ENCODE measurements around the gene ADAM21.
"Not testable (repeated sequence)": the region's sequence is repeated elsewhere in the genome, so short reads cannot be mapped to it uniquely, and the experiment has no call there.

ADAM21 gene

GRCh38 chr14:70451874-70452273, at the start of gene ADAM21:
Gene ADAM21, plus strand, starts transcription at chr14:70452174. Its CDS starts 5,326 bp downstream, at chr14:70457500.
- no peak for DNase-seq

DNA sequence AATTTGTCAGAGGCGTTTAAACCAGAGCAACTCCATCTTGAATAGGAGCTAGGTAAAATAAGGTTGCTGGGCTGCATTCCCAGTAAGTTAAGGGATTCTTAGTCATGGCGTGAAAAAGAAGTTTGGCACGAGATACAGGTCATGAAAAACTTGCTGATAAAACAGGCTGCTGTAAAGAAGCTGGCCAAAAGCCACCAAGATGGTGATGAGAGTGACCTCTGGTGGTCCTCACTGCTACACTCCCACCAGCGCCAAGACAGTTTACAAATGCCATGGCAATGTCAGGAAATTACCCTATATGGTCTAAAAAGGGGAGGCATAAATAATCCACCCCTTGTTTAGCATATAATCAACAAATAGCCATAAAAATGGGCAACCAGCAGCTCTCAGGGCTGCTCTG, 48.6 kb upstream of the ADAM21 start:
- DNase-seq = not testable (repeated sequence)

DNA sequence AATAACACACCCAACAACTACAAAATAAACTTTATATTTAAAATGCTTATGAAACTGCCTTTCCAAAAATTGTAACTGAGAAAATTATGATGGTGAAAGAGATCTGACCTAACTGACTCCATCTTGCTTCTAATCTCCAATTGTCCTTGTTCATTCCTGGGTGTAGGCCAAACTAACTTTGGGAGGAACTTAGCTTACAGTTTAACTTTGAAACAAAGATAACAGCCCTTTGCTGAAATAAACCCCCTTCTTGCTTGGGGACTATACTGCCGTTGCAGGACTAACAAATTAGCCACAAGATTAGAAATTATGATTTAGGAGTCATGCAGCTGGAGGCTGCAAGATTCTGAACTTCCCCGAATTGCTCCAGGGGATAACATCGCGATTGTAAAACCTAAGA, 45.8 kb upstream of the ADAM21 start:
- DNase-seq = not testable (repeated sequence)

DNA sequence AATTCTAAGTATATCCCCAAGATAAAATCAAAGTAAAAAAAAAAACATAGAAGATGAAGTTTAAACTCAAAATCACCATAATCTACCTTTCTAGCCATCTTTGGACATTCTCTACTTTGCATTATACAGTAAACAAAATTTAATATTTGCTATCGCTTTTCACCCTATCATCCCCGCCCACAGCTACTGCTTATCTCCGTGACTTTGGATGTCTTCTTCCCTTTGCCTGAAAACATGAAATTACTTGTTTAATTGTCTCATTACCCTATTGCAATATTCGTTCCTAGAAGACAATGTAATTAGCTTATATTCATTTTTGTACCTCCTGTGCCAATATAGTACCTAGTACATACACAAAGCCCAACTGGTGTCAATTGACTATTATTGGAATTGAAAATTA, 44.4 kb upstream of the ADAM21 start:
- DNase-seq = no peak

DNA sequence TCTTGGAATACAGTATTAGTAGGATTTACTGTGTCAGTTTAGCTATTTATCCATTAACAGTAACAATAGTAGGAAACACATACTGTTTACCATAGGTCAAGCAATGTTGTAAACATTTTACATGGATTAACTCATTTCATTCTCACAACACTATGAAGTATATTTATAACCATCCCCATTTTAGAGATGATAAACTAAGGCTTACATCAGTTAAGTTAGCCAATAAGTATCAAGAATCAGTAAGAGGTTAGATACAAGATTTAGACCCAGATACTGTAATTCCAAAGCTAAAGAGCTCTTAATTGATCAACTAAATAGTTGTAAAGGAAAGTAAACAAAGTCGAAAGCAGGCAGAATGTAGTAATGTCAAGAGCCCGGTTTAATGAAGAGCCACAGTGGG, 36.2 kb upstream of the ADAM21 start:
- no peak for DNase-seq

- DNase-seq = peak in 1 of 2 experiments; percentile 23
Measured at GRCh38 chr14:70416338-70416724, 35.6 kb upstream of the ADAM21 start.

DNA sequence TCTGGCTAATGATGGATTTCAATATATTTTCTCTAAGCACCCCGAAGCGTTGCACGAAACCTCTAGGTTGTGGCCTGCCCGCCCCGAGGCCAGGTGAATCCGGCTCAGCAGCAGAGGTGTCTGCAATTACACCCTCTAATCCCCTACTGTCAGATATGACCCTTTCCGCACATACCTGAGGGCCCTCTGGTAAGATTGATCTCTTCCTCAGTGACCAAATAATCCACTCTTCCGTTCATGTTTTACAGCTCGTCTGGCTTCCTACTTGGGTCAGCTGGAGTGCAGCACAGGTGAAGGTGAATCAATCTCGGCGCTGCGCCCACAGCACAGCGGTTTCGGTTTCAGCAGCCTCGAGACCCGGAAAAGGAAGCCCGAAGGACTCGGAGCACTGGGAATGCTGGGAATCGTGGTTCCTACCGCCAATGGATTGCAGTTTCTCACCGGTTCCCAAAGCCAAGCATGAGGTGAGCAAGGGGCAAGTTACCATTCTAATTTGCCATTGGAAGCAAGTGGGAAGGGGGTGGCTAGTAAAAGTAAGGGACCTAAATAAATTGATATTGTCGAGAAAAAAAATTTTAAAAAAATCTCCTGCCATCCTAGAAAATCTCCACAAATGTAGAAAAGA, 35.1 kb upstream of the ADAM21 start, which contains the start of gene SYNJ2BP:
SYNJ2BP (minus strand) TSS at position 366 of the 625 bp plus-strand sequence; CDS start at position 239, 127 bp downstream.
- DNase-seq = peak; percentile 19 to 81

- not testable (repeated sequence) for DNase-seq
Measured at GRCh38 chr14:70419270-70419931, 32.6 kb upstream of the ADAM21 start.

- DNase-seq = no peak
Measured at GRCh38 chr14:70422538-70422937, 29.4 kb upstream of the ADAM21 start.

DNA sequence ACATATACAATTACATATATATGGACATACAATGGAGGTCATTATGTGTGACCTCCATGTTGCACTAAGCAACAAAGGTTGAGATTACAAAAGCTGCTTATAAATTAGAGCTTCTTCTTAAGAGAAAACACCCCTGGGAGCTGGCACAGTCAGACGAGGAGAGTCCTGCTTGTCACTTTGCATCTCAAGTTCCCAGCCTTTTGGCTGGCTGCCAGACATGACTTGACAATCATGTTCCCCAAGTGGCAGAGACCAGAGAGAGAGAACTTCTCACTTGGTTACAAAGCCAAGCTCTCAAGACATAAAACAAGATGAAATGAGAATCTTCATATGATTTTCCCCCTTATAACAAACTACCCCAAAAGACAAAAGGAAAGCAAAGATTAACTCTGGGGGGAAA, 26.6 kb upstream of the ADAM21 start:
- no peak for DNase-seq

GRCh38 chr14:70426555-70426954, 25.4 kb upstream of the ADAM21 start:
- not testable (repeated sequence) for DNase-seq

GRCh38 chr14:70436867-70437266, 15.1 kb upstream of the ADAM21 start:
- DNase-seq = no peak

DNA sequence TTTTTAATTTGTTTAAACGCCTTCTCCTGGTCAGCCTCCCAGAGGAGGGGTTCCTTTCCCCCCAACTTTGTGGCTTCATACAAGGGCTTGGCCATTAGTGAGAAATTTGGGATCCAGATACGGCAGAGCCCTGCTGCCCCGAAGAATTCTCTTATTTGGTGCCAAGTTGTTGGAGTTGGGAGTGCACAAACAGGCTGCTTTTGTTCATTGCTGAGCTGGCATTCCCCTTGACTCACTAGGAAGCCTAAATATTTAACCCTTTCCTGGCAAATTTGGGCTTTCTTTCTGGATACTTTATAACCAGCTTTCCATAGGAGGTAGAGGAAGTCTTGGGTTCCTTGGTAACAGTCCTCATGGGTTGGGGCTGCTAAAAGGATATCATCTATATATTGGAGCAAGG, 10.3 kb upstream of the ADAM21 start:
- no peak for DNase-seq

- DNase-seq = no peak
Measured at GRCh38 chr14:70442750-70443149, 9.2 kb upstream of the ADAM21 start.

DNA sequence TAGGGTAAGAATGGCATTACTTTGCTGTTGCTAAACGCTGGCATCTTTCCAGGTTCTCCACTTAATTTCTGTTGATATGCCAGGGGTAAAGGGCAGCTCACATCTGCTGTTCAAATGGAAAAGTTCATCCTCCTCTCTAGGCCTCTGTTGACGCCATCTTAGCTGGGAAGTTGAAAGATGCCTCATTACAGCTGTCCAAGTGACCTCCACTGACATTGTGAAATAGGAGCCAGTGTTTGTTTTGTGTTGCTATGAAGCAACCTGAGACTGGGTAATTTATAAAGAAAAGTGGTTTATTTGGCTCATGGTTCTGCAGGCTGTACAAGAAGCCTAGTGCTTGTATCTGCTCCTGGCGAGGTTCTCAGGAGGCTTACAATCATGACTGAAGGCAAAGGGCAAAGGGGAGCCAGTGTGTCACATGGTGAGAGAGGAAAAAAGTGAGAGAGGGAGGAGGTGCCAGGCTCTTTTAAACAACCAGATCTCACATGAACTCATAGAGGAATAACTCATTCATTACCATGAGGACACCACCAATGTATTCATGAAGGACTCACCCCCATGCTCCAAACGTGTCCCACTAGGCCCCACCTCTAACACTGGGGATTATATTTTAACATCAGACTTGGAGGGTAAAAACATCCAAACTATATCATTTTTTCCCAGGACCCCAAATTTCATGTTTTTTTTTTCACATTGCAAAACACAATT, 3.2 kb upstream of the ADAM21 start:
- peak in 1 of 2 experiments; percentile 21 for DNase-seq

GRCh38 chr14:70454731-70455130, 2.8 kb downstream of the ADAM21 start:
- DNase-seq = no peak

- no peak for DNase-seq
Measured at GRCh38 chr14:70468731-70469130, 16.8 kb downstream of the ADAM21 start.

DNA sequence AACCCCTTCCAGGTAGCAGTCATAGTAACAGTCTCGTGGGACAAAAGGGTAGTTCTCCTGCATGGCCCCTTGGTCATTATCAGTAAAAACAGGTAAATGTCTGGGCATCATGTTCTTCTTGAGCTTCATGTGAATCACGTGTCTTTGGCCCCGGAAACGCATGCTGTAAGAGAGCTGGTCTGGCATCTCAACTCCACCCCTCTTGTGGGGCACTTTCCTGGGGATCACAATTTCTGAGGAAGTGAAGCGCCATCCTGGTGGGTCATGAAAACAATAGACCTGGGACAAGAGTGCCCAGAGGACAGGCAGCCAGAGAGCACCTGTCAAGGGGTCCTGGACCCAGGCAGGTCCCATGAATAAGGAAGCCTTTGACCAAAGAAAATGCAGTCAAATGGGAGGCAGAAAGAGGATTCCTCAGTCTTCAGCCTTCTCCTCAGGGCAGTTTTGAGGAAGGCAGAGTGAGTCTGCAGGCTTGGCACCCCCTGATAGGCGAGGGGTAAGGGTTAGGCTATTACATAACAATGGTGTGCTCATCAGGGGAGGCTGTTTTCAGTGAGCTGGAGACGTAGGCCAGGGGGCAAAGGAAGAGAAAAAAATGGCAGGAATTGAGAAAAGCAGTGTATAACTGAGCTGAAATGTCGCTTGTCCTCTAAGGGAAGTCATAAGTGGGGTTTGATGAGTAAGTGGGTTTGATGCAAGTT, 19.0 kb downstream of the ADAM21 start:
- DNase-seq = not testable (repeated sequence)

- no peak for DNase-seq
Measured at GRCh38 chr14:70472253-70473159, 20.5 kb downstream of the ADAM21 start.

DNA sequence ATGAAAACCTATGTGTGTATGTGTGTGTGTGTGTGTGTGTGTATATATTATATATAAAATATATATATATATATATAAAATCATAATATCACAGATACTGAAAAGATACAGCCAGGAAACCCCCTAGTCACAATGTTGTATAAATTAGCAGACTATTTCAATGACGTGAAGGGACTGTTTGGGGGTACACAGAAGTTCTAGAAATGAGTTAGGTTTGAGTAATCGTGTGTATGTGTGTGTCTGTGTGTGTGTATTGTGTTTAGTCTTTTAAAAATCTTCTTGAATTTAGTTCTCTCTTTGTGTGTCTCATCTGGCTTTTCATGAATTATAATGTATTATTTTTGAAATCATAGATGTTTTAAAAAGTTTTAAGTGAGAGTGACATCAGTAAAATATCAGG, 21.9 kb downstream of the ADAM21 start:
- no peak for DNase-seq

DNA sequence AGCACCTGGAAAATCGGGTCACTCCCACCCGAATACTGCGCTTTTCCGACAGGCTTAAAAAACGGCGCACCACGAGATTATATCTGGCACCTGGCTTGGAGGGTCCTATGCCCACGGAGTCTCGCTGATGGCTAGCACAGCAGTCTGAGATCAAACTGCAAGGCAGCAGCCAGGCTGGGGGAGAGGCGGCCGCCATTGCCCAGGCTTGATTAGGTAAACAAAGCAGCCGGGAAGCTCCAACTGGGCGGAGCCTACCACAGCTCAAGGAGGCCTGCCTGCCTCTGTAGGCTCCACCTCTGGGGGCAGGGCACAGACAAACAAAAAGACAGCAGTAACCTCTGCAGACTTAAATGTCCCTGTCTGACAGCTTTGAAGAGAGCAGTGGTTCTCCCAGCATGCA, 23.5 kb downstream of the ADAM21 start:
- DNase-seq = not testable (repeated sequence)

All from SW 1271 (cell line).